ENCODE data around the gene GPR151. TPM values are rescaled to one million over a fixed set of nuclear protein-coding genes. Genes with fewer than 3 reads are reported as not detected.
"Not testable (repeated sequence)": the region's sequence is repeated elsewhere in the genome, so short reads cannot be mapped to it uniquely, and the experiment has no call there.

Gene GPR151
- total RNA-seq, 4 donors from 2014 or later = not detected

DNA sequence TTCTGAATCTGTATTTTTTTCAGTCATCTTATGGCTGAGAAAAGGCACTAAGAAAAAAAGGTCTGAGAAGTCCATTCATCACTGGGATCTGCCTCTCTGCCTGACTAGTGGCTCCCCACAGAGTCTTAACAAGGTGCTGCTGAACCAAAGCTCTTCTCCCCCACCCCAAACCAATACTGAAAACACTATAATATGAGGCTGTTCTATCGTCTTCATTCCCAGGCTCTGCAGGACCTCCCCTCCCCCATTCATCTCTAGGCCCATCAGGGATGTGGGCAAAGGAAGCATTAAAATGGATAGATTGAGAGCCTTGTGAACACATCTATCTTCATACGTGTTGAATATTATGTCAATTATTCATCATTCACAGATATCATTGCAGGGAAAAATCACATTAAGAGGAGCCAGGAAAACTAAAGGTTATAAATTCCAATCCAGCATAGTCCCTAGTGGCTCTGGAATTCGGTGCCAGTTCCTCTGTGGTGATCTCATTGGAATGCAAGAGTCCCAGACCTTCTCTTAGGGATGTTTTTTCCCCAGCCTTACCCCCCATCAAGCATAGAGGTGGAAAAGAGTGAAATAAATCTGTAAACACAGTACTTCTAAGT is 44.3 kb upstream of the GPR151 start:
- intact Hi-C loops (cut with DNase I; ENCODE audit: low total_unique reads) (no loop called here), in situ Hi-C loops (cut with MboI; ENCODE audit: low sequenced_read_pairs in 4 of 4) (no loop called here)
- ATAC-seq (no peak), DNase-seq (no peak)
- no peaks in the 10 kb centered on the region for H3K9me3 ChIP-seq
- H3K36me3 ChIP-seq = no peaks in the 10 kb centered on the region
- H3K4me3 ChIP-seq = no peak overlapping the region
- TF ChIP-seq, protein P1, sequence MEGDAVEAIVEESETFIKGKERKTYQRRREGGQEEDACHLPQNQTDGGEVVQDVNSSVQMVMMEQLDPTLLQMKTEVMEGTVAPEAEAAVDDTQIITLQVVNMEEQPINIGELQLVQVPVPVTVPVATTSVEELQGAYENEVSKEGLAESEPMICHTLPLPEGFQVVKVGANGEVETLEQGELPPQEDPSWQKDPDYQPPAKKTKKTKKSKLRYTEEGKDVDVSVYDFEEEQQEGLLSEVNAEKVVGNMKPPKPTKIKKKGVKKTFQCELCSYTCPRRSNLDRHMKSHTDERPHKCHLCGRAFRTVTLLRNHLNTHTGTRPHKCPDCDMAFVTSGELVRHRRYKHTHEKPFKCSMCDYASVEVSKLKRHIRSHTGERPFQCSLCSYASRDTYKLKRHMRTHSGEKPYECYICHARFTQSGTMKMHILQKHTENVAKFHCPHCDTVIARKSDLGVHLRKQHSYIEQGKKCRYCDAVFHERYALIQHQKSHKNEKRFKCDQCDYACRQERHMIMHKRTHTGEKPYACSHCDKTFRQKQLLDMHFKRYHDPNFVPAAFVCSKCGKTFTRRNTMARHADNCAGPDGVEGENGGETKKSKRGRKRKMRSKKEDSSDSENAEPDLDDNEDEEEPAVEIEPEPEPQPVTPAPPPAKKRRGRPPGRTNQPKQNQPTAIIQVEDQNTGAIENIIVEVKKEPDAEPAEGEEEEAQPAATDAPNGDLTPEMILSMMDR (IDR thresholded peaks at IDR 0.05 in 4 of 5, conservative IDR thresholded peaks at IDR 0.05 in 1 of 5) = no peak
- no peak for TF ChIP-seq POLR2A (IDR thresholded peaks at IDR 0.05)
- no peak overlapping the region for H3K27ac ChIP-seq
- no peaks in the 10 kb centered on the region for H3K4me1 ChIP-seq
- no peaks in the 10 kb centered on the region for H3K27me3 ChIP-seq

DNA sequence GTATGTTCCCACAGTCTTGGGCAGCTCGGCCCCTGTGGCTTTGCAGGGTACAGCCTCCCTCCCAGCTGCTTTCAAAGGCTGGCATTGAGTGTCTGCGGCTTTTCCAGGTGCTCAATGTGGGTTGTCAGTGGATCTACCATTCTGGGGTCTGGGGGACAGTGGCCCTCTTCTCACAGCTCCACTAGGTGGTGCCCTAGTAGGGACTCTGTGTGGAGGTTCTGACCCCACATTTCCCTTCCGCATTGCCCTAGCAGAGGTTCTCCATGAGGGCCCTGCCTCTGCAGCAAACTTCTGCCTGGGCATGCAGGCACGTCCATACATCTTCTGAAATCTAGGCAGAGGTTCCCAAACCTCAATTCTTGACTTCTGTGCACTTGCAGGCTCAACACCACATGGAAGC is 40.9 kb upstream of the GPR151 start:
- H3K4me1 ChIP-seq; H3K27ac ChIP-seq; in situ Hi-C loops (cut with MboI; ENCODE audit: low sequenced_read_pairs in 4 of 4); H3K36me3 ChIP-seq; H3K4me3 ChIP-seq; DNase-seq; H3K27me3 ChIP-seq; ATAC-seq; H3K9me3 ChIP-seq; intact Hi-C loops (cut with DNase I; ENCODE audit: low total_unique reads): not testable (repeated sequence)

DNA sequence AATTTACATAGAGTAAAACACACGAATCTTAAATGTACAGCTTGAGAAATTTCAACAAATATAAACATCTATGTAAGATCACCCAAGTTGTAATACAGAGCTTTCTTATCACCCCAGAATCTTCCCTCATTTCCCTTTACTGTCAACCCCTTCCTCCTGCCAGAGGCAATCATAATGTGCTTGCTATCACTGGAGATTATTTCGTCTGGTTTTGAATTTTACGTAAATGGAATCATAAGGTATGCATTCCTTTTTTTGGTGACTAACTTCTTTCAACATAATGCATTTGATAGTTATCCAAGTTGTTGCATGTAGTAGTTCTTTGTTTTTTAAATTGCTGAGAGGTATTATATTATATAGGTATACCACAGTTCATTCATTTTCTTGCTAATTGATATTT is 37.5 kb upstream of the GPR151 start:
- Histone ChIP-seq H3K4me1 (no peaks in the 10 kb centered on the region), H3K36me3 (no peaks in the 10 kb centered on the region), H3K9me3 (no peaks in the 10 kb centered on the region), H3K4me3 (no peak overlapping the region), H3K27ac (no peak overlapping the region), H3K27me3 (no peaks in the 10 kb centered on the region)
- no peak for DNase-seq
- no peak for ATAC-seq
- intact Hi-C loops (cut with DNase I; ENCODE audit: low total_unique reads) = no loop called here
- in situ Hi-C loops (cut with MboI; ENCODE audit: low sequenced_read_pairs in 4 of 4) = no loop called here
- no peak for TF ChIP-seq POLR2A (IDR thresholded peaks at IDR 0.05)
- TF ChIP-seq, protein P1 (IDR thresholded peaks at IDR 0.05 in 4 of 5, conservative IDR thresholded peaks at IDR 0.05 in 1 of 5) = no peak

DNA sequence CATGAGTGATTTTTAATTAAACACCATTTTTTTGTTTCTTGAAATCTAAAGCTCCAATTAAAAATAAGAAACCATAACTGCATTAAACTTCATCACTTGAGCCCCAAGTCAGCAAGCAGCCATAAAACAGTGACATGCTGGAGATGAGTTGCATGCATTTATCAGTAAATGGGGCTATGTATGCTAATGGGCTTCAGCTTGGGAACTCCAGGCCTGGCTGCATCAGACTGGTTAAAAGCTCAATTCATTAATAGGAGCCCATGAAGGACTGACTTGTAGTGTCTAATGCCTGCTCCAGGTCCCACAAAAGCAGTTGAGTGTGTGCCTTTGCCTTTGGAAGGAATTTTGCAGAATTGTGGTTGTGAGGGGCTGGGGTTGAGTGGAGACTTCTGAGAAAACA is 33.6 kb upstream of the GPR151 start:
- no peak for DNase-seq
- no peak for TF ChIP-seq POLR2A (IDR thresholded peaks at IDR 0.05)
- TF ChIP-seq, protein P1 (IDR thresholded peaks at IDR 0.05 in 4 of 5, conservative IDR thresholded peaks at IDR 0.05 in 1 of 5) = no peak
- Histone ChIP-seq H3K4me1 (no peaks in the 10 kb centered on the region), H3K9me3 (no peaks in the 10 kb centered on the region), H3K27ac (no peak overlapping the region), H3K4me3 (no peak overlapping the region), H3K27me3 (no peaks in the 10 kb centered on the region), H3K36me3 (no peaks in the 10 kb centered on the region)
- ATAC-seq = no peak
- intact Hi-C loops (cut with DNase I; ENCODE audit: low total_unique reads) = no loop called here
- in situ Hi-C loops (cut with MboI; ENCODE audit: low sequenced_read_pairs in 4 of 4) = loop anchor here (10.0 to 25.0 kb wide), 3 partner anchors 425 to 1038 kb away; no protein-coding TSS in a partner anchor

DNA sequence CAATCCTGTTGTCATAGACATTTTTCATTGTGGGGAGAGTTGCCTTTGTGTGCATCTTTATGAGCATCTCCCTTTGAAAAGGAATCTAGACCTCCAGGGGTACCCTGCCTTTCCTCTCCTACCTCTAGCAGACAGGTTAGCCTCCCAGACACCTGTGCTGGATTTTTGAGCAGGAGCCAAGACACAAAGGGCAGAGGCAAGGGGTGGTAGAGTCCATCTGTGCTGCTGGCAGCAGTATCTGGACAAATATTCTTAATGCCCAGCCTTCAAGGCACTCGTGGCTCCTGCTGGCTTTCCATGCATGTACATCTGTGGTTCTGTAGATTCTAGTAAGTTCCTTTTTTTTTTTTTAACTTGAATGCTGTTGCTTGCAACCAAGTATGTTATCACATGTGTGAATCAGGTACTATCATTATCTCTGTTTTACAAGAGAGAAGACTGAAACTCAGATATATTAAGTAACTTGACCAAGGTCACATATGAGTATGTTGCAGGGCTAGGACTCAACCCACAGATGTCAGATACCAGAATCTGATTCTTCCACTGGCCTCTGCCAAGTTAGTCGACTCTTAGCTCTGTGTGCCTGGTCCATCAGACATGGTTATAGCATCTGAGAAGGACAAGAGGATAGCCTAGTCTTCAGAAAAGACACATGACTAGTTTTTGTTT is 32.9 kb upstream of the GPR151 start:
- H3K27me3 ChIP-seq = no peaks in the 10 kb centered on the region
- H3K4me3 ChIP-seq = no peak overlapping the region
- ATAC-seq = no peak
- in situ Hi-C loops (cut with MboI; ENCODE audit: low sequenced_read_pairs in 4 of 4) = loop anchor here (10.0 to 25.0 kb wide), 3 partner anchors 426 to 1038 kb away; no protein-coding TSS in a partner anchor
- H3K9me3 ChIP-seq = no peaks in the 10 kb centered on the region
- H3K4me1 ChIP-seq = no peaks in the 10 kb centered on the region
- no peak overlapping the region for H3K27ac ChIP-seq
- intact Hi-C loops (cut with DNase I; ENCODE audit: low total_unique reads) = no loop called here
- TF ChIP-seq POLR2A (IDR thresholded peaks at IDR 0.05) = no peak
- TF ChIP-seq, protein P1 (IDR thresholded peaks at IDR 0.05 in 4 of 5, conservative IDR thresholded peaks at IDR 0.05 in 1 of 5) = no peak
- no peak for DNase-seq
- no peaks in the 10 kb centered on the region for H3K36me3 ChIP-seq

Measured in gastrocnemius medialis (tissue), 4 donors.